Activated T-cell treated with anti-CD3 and anti-CD28 coated beads, Interleukin-2, amount 50 U/mL, for 1 hour (primary cell): ENCODE data around the gene LRP5.
"Not testable (repeated sequence)": the region's sequence is repeated elsewhere in the genome, so short reads cannot be mapped to it uniquely, and the experiment has no call there.

Experiments used
- DNase-seq: peaks from one replicate; pipeline ENCODE4 v3.0.0-alpha.2; 2020

The LRP5 gene

GRCh38 chr11:68330700-68331337, 18.4 kb downstream of the LRP5 start:
- DNase-seq = no peak

GRCh38 chr11:68331338-68331947, 19.1 kb downstream of the LRP5 start:
- peak; percentile 29 for DNase-seq

GRCh38 chr11:68332186-68332585, 19.8 kb downstream of the LRP5 start:
- no peak for DNase-seq

GRCh38 chr11:68333173-68333572, 20.8 kb downstream of the LRP5 start:
- DNase-seq = no peak

GRCh38 chr11:68334923-68335322, 22.5 kb downstream of the LRP5 start:
- DNase-seq = no peak

GRCh38 chr11:68335683-68336082, 23.3 kb downstream of the LRP5 start:
- DNase-seq = no peak

- no peak for DNase-seq
Measured at GRCh38 chr11:68336716-68337115, 24.3 kb downstream of the LRP5 start.

- no peak for DNase-seq
Measured at GRCh38 chr11:68337399-68337835, 25.0 kb downstream of the LRP5 start.

- no peak for DNase-seq
Measured at GRCh38 chr11:68338051-68338780, 25.8 kb downstream of the LRP5 start.

- DNase-seq = no peak
Measured at GRCh38 chr11:68340003-68340767, 27.8 kb downstream of the LRP5 start.

GRCh38 chr11:68340784-68341556, 28.6 kb downstream of the LRP5 start:
- no peak for DNase-seq

- no peak for DNase-seq
Measured at GRCh38 chr11:68341557-68342458, 29.4 kb downstream of the LRP5 start.

GRCh38 chr11:68342459-68343158, 30.2 kb downstream of the LRP5 start:
- DNase-seq = no peak

GRCh38 chr11:68343761-68344256, 31.4 kb downstream of the LRP5 start:
- no peak for DNase-seq

GRCh38 chr11:68344821-68345220, 32.4 kb downstream of the LRP5 start:
- DNase-seq = not testable (repeated sequence)

GRCh38 chr11:68345776-68346461, 33.5 kb downstream of the LRP5 start:
- DNase-seq = no peak

GRCh38 chr11:68346462-68346790, 34.0 kb downstream of the LRP5 start:
- no peak for DNase-seq

- no peak for DNase-seq
Measured at GRCh38 chr11:68347345-68347744, 35.0 kb downstream of the LRP5 start.

GRCh38 chr11:68347841-68348240, 35.5 kb downstream of the LRP5 start:
- DNase-seq = no peak
